Body of pancreas (tissue), 4 donors: Measurements from ENCODE around the gene ITGA1.

Source experiments
- POLR2A ChIP-seq, 3 donors: fragments of 450-650 bp; IDR thresholded peaks; one replicate each; pipeline ENCODE4 v1.6.1; 2016; ENCODE audit warnings: antibody characterized with exemption in 3 of 3, mild to moderate bottlenecking in 2 of 3
- TF ChIP-seq, protein P1 (sequence below), 7 experiments: fragments of 450-650 bp in 4 of 7; fragments of 200-600 bp in 3 of 7; sonication (generic) in 3 of 7; IDR thresholded peaks; one replicate each; pipeline ENCODE4 v1.5.1; 2016 to 2019; ENCODE audit warnings: antibody characterized with exemption in 7 of 7

DNA sequence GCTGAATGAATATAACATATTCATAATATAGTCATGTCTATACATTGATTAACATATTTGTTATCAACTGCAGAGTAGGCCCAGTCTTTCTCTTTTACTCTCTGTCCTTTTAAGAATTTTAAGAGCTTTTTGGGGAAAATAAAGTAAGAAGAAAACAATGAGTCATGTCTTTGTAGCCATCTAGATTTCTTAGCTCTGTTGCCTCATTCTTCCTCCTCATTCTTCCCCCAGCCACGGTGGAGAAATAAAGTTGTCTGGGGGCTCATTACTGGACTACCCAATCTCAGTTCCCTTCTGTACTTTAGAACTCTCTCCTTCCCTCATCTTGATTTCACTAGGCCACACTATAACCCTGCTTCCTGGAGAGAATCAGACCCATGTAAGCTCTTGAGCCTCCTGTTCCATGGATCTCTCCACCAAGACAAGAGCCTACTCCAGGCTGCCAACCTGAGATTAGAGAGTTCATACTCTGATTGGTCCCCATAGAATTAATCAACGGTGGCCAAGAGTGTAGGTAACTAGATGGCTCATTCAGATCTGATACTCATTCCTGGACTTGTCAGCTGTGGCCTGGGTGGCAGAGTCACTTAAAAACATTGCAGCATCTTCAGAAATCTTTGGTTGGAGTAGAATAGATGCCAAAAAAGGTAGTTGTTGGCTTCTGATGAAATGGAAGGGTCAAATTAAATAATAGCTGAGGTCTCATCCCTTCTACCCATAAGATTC lies 44.2 kb downstream of the ITGA1 start:
- no peak for TF ChIP-seq POLR2A (IDR thresholded peaks at IDR 0.05)
- TF ChIP-seq, protein P1, sequence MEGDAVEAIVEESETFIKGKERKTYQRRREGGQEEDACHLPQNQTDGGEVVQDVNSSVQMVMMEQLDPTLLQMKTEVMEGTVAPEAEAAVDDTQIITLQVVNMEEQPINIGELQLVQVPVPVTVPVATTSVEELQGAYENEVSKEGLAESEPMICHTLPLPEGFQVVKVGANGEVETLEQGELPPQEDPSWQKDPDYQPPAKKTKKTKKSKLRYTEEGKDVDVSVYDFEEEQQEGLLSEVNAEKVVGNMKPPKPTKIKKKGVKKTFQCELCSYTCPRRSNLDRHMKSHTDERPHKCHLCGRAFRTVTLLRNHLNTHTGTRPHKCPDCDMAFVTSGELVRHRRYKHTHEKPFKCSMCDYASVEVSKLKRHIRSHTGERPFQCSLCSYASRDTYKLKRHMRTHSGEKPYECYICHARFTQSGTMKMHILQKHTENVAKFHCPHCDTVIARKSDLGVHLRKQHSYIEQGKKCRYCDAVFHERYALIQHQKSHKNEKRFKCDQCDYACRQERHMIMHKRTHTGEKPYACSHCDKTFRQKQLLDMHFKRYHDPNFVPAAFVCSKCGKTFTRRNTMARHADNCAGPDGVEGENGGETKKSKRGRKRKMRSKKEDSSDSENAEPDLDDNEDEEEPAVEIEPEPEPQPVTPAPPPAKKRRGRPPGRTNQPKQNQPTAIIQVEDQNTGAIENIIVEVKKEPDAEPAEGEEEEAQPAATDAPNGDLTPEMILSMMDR (IDR thresholded peaks at IDR 0.05), result no peak
